NCI-H510A treated with DMSO at 0.1 percent for 48 hours (cell line): ENCODE results near the gene POLQ.
"Not testable (repeated sequence)": the region's sequence is repeated elsewhere in the genome, so short reads cannot be mapped to it uniquely, and the experiment has no call there.

Experiments used
- DNase-seq: peaks from one replicate; lab custom pipeline; 2025; lab: John Stamatoyannopoulos, UW

POLQ gene

DNA sequence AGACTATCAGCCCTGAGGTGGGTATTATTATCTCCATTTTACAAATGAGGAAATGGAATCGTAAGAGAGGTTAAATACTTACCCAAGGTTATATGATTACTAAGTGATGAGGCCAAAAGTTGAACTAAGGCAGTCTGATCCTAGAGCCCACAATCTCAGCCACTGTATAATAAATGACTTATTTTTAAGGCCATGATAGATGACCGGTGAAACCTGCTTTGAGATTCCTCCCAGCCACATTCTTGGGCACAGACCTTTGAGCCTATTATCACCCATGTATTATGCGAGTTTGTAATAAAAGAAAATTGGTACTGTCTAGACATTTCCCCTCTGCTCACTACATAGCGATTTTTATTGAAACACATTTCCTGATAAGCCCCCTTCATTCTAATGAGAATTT is 37.4 kb downstream of the POLQ start:
- no peak for DNase-seq

DNA sequence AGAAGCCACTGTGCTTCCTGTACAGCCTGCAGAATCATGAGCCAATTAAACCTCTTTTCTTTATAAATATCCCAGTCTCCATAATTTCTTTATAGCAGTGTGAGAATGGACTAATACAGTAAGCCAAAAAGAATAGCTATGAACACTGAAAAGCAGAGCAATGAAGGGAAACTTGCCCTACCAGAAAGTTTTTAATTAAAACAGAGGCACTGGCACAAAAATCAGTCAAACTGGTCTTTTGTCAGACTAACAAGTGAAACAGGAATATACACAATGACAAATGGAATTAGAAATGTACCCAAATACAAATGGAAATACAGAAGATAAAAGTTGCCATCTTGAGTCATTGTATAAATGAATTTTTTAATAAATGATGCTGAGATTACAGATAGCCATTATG is 40.5 kb downstream of the POLQ start:
- no peak for DNase-seq

DNA sequence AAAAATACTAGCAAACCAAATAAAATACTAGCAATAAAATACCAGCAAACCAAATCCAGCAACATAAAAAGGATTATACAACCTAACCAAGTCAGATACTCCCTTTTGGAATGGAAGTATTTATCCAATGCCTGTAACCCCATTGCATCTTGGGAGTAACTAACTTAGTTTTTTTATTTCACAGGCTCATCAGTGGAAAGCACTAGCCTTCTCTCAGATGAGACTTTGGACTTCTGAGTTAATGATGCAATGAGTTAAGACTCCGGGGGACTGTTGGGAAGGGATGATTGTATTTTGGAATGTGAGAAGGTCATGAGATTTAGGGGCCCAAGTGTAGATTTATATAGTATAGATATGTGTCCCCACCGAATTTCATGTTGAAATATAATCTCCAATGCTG is 41.2 kb downstream of the POLQ start:
- no peak for DNase-seq

GRCh38 chr3:121496786-121497185 is 49.0 kb downstream of the POLQ start:
- DNase-seq: no peak

DNA sequence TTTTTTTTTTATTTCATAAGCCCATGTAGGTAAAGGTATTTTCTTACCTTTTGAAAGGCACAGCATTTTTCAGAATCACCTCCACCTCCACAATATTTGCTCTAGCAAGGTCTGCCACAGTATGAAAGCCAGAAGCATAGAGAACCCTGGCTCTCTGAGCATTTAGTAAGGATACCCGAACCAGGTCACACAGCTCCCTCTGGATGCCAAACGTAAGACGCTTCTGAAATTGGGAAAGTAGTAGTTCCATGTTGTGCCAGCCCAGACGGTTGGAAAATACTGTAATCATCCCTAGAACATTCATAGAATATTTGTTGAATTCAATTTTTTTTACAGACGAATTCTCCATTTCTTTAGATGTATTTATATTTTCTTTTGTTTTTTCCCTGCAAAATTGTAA is 52.4 kb downstream of the POLQ start:
- DNase-seq: no peak

GRCh38 chr3:121491683-121492320 is 54.0 kb downstream of the POLQ start:
- no peak for DNase-seq

- no peak for DNase-seq
Observed at GRCh38 chr3:121490161-121490560, 55.6 kb downstream of the POLQ start.

DNA sequence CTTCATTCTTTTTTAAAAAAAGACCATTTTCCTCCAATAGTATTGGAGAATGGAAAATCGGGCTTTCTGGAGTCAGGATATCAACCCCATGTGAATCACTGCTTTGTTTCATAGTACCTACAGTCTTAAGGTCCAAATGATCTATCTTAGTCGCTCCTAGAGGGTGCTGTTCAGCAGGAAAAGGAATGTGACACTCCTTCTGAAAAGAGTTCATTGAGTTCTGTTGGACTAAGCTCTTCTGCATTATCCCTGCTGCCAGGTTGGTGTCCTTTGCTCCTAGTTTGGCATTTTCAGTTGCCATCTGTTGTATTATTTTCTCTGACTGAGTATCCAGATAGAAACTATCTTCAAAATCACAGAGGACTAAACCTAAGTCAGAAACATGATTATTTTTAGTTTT is 57.2 kb downstream of the POLQ start:
- DNase-seq: no peak

GRCh38 chr3:121483290-121483689 is 62.5 kb downstream of the POLQ start:
- DNase-seq: no peak

DNA sequence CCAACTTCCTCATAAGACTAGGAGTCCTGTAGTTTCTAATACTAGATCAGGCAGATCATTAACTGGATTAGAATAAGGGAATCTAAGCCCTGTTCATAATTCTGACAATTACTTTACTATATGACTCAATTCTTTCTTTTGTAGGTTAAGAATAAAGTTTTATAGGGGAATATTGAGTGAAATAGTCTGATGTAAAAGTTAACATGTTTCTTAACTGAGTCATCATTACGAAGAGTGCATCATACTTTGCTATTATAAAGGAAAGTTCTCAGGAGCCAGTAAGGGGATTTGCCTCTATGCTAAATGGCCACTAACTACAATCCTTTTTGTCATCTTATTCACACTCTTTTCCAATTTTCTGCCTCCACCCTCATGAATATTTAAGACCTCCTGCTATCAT is 63.1 kb downstream of the POLQ start:
- DNase-seq: no peak

GRCh38 chr3:121481106-121481880 is 64.5 kb downstream of the POLQ start:
- no peak for DNase-seq

DNA sequence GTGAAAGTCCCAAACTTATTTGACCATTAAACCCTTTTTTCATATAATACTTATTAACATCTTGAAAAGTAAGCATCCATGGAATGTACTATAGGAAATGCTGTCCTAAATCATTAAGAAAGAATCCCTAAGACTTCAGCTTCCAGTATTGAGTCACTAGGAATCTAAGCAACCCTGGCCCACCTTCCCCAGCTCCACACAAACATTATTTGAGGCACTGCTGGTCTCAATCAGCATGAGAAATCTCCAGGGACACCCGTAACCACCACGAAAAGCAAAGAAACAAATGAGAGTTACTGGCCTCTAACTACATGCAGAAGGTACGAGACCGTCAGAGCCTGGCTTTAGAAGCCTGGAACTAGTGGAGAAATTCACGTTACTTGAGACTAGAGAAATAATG is 68.2 kb downstream of the POLQ start:
- DNase-seq: no peak

DNA sequence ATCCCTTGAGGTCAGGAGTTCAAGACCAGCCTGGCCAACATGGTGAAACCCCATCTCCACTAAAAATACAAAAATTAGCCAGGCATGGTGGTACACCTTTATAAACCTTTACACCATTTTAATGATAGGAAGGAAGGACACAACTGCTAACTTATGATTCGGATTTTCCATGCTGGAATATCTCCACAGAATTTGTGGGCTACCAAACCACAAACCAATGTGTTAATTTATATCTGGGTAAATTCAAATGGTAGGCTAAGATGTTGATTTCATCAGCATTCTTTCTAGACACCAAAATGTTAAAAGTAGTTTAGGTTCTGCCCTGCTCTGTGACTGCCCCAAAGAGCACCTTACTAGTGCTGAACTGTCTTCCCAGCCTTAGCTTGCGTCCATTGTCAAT is 72.8 kb downstream of the POLQ start:
- no peak for DNase-seq

- no peak for DNase-seq
Observed at GRCh38 chr3:121467085-121467484, 78.7 kb downstream of the POLQ start.

- no peak for DNase-seq
Observed at GRCh38 chr3:121463745-121464144, 82.0 kb downstream of the POLQ start.

DNA sequence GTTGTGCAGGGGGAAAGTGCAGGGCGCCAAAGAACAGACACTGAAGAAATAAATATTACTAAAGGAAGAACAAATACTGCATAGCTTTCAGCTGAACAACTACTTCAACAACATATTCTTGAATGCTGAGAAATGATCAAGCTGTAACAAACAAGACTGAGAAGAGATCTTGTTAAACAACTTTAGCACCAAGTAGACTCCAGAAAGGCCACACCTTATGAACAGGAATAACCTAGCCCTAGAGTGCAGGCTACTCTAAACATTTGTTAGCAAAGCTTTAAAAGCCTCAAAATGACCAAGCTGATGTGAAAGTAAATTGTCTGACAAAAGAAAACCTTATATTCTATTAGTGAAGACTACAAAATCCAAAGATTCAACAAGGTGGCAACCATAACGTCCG is 83.2 kb downstream of the POLQ start:
- DNase-seq: no peak

GRCh38 chr3:121451752-121452151 is 94.0 kb downstream of the POLQ start:
- DNase-seq: not testable (repeated sequence)

DNA sequence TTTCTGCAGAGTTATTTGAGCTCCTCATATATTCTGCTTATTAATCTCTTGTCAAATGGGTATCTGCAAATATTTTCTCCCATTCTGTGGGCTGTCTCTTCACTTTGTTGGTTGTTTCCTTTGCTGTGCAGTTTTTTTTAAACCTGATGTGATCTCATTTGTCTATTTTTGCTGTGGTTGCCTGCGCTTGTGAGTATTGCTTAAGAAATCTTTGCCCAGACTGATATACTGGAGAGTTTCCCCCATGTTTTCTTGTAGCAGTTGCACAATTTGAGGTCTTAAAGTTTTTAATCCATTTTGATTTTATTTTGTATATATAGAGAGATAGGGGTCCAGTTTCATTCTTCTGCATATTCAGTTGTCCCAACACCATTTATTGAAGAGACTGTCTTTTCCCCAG is 102.3 kb downstream of the POLQ start:
- no peak for DNase-seq

- DNase-seq: peak; percentile 26
Observed at GRCh38 chr3:121436641-121437040, 109.1 kb downstream of the POLQ start.

DNA sequence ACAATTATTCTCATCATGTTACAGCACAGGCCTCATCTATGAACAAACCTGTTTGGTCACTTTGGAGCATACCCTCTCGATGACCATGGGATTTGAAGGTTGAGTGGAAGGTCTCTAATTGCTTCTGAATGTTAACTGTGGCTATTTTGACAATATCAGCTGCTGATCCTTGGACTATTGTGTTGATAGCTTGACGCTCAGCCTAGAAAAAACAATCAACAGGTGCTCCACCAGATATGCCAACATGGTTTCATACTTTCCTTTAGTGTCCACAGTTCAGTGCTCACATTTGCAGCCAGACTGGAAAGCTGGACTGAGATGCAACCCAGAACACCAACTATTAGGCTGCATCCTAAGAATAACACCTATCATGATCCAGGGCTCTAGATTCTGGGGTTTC is 109.7 kb downstream of the POLQ start:
- peak; percentile 40 for DNase-seq

GRCh38 chr3:121431726-121432517 is 113.9 kb downstream of the POLQ start:
- peak; percentile 22 for DNase-seq

DNA sequence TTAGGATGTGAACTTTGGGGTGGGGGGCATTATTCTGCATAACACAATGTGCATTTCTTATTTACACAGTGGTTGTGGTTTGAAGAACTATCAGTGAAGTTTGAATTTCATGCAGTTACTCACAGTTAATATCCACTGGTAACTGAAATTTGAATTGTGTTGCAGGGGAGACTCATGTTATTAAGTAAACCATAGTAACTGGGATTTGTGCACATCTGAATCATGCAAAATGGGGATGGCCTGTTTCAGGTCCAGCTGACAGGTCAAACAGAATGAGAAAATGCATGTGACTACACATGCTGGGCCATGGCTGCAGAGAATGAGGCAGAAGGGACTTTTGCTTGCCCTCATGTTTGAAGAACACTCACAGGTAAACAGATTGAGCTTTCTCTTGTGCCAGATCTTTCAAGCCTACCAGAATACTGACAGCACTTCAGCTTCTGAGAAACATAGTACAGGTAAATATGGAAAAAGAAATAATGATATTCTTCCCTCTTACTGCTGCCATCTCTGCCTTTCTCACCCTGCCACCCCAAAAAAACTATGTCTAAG is 115.0 kb downstream of the POLQ start:
- DNase-seq: no peak

DNA sequence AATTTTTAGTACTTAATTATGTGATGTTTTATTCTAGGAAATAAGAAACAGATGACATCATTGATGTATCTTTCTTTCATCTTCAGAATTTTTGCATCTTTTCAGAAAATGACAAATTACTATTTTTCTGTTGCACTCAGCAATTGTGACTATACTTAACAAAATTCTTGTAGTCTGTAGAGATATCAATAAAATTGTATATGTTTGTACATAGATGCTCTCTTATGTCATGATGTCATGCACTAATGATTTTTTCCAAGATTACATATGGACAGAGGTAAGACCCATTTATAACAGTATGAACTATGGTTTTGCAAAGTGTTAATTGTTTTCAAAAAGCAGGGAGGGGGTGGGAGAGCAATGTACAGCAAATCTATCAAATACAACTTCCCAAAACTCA is 121.2 kb downstream of the POLQ start:
- no peak for DNase-seq
